Myocyte (in vitro differentiated cells): ENCODE data around the gene EXOC6. TPM values are rescaled to one million over a fixed set of nuclear protein-coding genes. Genes with fewer than 3 reads are reported as not detected.
A peak's percentile ranks its signal among the peaks of the same experiment; 100 is the strongest.
"Not testable (repeated sequence)": the region's sequence is repeated elsewhere in the genome, so short reads cannot be mapped to it uniquely, and the experiment has no call there.

Source experiments
- DNase-seq: peaks from one replicate; pipeline ENCODE4 v3.0.0-alpha.2; 2012; ENCODE audit warnings: low read depth
- total RNA-seq: library from RNA; depleted of rRNA; stranded (reverse); fragments of >200 nt; gene quantifications from 2 replicates; pipeline ENCODE4 v1.2.3, GENCODE V29; 2014

Gene EXOC6
- total RNA-seq, 1 donor from 2014 or later, result 40.7 TPM

DNA sequence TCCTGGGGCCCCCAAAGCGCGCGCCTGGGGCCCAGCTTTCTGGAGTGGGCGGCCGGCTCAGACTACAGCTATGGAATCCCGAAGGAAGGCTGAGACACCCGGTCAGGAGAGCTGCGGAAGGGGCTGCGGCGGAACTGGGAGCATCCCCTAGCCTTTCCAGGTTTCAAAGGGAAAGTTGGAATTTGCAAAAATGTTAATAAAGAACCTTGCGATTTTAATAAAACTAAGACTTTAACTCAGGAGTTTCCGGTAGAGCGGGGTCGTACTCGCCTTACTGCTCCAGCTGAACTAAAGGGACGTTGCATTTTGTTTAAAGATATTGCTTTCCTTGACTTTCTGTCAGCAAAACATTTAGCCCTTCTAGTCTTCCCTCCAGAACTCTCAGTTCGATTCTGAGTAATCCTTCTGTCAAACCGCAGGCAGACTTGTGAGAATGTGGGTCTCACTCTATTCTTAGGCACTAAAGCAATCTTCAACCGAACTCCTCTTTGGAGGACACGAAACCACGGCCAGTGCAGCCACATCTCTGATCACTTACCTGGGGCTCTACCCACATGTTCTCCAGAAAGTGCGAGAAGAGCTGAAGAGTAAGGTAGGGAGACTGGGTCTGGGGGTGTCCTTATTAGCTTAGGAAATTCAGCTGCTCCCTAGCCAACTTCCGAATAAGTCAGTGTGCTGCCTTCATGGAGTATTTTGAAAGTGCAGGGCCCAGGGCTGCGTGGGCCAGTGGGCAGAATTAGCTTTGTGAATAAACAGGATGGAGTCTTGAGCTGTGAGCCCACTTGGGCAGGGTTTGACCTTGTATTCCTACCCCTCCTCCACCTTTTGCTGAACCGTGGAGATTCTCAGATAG lies 227.3 kb downstream of the EXOC6 start:
- DNase-seq, result no peak

DNA sequence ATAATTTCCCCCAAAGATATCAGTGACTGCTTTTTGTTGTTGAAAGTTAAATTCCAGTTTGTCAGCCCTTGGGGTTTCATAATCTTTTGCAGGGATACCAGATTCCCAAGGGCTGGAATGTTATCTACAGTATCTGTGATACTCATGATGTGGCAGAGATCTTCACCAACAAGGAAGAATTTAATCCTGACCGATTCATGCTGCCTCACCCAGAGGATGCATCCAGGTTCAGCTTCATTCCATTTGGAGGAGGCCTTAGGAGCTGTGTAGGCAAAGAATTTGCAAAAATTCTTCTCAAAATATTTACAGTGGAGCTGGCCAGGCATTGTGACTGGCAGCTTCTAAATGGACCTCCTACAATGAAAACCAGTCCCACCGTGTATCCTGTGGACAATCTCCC lies 228.6 kb downstream of the EXOC6 start:
- DNase-seq, result no peak

DNA sequence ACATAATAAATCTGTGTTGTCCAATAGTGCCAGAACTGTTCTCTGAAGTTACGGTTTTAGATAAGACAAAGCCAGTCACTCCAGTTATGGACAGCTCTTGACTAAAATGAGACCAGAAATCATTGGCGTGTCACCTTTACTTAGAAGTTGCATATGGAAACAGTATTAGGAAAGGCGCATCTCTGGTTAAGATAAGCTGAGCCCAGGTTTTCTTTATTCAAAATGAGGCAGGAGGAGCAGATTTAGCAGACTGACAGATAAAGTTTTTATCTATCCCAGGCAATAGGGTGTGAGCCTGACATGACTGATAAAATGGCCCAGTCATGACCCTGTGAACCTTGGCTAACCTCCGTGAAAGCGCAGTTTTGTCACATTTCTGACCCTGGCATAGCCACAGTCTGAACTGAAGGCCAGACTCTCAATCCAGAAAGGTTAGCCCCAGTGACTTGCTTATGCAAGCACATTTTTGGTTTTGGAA lies 229.6 kb downstream of the EXOC6 start:
- no peak for DNase-seq

DNA sequence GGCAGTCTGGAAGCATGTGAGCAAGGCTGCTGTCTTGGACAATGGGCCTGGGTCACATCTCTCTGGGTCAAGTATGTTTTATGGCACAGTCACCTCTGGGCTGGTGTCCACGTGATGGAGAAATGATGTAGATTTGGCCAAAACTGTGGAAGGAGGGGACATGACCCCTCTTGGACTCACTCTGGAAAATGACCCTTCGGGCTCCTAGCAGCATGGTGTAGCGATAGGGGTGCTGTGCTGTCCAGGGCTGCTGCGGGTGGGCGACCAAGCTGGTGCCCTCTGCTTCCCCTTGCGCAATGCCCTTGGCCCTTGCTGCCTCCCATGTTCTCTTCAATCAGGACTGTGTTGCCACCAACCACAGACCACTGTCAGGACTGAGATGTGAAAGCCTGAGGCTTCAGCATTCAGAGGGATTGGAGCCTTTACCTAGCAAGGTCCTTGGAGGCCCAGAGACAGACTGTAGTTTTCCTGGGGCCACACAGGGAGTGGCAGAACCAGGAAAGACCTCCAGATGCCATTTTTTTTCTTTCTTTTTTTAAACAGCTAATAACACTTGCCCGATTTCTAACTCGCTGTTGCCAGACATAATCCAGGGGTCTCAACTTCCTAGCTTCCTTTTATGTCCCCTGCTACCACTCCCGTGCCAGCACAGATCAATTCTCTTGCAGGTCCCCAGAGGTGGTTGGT lies 231.5 kb downstream of the EXOC6 start:
- no peak for DNase-seq

DNA sequence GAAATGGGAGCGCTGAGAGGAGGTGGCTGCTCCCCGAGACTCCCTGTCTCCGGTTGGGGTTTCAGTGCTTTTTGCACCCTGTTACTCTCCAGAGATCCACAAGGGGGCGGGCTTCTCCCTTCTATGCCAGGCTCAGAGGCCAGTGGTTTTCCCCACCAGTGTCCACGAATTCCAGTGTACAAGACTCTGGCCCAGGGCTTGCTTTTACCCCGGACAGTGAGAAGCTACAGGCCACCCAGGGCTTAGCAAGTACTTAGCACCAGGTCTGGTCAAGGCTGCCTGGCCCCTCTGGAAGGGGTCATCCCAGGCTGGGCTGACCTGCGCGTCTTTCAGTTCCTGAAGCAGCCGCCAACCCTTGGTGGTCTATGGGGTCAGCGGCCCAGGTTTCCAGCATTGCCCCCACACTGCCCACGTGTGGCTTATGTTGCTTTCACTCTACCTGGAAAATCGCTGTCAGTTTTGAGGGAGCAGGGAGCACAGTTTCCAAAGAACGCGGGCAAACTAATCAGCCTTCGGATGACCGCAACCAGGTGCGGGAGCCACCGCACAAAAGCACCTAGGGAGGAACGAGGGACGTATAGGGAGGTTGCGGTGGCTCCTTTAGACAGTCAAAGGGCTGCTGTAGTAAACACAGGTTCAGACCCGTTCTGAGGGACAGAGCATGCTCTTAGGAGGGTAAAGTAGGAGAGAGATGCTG lies 232.2 kb downstream of the EXOC6 start:
- peak; percentile 75 for DNase-seq

DNA sequence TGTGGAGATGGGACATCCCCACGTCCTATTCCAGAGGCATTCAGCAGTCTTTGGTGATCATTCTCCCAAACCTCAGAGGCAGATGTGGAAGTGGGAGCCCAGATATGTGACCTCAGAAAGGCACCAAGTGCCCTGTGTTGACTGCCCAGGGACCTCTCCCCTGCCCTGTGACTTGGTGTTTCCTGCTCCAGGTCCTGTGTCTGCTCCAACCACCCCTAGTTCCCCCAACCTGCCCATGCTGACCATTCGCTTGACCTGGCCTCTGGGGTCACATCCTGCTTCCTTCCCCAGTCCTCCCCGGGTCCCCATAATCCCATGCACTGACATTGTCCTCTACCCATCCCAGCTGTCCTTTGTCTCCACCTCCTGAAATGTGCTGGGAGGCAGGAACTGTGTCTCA lies 233.0 kb downstream of the EXOC6 start:
- no peak for DNase-seq

DNA sequence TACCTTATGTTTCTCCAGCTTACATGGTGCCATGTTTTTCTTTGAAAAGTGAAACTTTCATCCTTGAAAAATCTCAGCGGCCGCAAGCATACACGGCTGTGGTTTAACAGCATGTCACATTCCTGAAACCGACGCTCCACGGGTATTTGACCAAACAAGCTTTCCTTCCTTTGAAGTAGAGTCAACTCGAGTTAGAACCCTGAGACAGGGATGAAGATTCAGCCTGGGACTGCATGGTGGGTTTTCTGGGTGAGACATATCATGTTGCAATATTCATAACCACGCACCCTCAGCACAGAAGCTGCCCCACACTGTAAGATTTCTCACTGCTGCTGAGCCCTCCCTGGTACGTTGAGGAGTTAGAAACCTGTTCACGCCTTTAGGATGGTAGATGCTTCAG lies 233.5 kb downstream of the EXOC6 start:
- peak; percentile 30 for DNase-seq

DNA sequence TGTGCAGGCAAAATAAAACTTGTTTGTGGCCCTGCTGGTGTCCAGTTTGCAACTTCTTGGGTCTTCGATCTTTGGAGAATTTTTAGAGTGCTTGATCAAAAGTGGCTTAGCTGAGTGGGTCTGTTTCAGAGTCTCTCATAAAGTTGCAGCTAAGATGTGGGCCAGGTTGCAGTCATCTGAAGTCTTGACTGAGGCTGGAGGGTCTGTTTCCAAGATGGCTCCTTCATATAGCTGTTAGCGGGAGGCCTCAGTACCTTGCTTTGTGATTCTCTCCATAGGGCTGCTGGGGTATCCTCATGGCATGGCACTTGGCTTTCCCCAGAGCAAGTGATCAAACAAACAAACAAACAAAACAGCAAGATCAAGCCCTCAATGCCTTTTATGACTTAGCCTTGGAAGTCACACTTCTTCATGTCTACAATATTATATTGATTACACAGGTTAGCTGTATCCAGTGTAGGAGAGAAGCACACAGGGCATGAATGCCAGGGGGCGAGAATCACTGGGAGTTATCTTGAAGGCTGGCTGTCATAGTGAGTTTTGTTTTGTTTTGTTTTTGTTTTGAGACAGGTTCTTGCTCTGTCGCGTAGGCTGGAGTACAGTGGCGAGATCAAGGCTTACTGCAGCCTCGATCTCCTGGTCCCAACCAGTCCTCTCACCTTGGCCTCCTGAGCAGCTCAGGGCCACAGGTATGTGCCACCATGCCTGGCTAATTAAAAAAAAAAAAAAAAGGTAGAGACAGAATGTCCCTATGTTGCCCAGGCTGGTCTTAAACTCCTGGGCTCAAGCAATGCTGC lies 235.6 kb downstream of the EXOC6 start:
- no peak for DNase-seq

DNA sequence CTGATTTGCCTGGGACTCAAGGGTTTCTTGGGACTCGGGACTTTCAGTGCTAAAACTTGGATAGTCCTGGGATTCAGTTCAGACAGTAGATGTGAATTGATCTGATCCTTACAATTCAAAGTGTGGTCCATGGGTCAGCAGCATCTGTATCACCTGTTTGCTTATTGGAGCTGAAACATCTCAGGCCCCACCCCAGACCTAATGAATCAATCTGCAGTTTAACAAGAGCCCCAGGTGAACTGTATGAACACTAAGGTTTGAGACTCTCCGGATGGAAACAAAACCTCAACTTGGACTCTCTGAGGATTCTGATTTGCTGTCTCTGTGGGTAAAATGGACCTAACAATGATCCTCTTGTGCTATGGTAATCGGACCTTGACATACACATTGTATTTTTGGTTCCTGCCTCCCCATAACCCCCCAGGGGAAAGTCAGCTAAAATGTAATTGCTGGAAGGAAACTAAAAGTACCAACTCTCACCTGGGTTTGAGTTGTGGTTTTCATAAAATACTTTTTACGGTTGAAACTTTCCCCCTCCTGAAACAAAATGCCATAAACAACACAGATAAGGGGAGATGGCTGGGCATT lies 237.0 kb downstream of the EXOC6 start:
- DNase-seq, result no peak

DNA sequence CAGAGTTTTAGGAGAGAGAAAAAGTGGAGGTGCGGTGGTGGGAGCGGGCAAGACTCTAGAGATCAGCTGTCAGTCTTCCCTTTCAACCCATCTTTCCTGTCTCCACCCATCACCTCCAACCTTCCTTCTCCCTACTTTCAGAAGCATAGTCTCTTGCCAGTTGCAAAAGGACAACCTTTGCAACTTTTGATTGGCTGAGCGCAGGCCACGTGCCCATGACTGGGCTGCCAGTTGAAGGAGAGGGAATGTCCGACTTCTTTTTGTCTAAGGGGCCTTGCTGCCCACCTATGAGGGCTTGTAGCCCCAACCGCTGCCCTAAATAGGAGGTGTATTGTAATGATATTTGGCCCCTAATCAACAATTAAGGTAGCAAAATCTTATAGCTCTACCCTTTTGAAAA lies 238.0 kb downstream of the EXOC6 start:
- no peak for DNase-seq

DNA sequence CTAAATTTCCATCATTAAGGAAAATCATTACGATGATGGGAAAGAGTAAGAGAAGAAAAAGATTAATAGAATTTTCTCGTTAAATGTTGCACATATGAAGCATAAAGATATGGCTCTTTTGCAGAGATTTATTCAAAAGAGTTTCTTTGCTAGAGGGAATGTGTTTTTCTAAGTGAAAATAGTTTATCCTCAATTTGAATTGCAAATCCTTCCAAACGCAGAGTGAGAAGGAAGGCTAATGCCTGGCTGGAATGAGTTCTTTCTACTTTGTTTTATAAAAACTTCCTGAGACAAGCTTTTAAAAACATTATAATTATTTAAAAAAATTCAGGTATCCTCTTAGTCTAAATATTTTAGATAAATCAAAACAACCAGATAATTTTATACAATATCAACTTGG lies 239.5 kb downstream of the EXOC6 start:
- no peak for DNase-seq

DNA sequence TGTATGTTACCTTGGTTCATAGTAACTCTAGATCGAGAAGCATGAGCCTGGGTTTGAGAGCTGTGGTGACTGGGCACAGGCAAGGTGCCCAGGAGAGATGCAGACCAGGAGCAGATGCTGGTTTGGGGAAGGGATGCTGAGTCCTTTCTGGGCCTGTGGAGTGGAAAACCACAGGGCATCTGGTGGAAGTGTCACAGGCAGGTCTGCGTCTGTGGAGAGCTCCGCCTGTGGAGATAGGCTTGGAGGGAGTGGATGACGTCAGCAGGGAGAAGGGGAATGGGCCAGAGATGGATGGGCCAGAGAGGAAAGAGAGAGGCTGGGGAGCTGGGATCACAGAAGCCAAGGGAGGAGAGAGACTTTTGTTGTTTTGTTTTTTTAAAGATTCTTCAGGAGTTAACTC lies 240.1 kb downstream of the EXOC6 start:
- DNase-seq, result no peak

DNA sequence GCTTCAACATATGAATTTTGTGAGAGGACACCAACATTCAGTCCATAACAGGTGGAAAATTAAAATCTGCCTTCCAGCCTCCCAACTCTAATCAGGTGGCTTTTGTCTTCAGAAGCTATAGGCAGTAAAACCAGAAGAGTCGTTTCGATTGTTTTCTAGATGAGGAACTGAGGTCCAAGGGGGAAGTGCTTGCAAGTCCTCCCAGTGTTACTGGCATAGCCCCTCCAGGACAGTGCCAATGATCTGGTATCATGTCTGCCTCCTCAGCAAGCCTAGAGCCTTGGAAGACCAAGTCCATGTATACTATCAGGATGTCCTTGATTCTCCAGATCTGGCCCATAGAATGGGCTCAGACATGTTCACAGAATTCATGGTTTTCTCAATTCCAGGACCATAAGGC lies 242.3 kb downstream of the EXOC6 start:
- DNase-seq, result no peak

DNA sequence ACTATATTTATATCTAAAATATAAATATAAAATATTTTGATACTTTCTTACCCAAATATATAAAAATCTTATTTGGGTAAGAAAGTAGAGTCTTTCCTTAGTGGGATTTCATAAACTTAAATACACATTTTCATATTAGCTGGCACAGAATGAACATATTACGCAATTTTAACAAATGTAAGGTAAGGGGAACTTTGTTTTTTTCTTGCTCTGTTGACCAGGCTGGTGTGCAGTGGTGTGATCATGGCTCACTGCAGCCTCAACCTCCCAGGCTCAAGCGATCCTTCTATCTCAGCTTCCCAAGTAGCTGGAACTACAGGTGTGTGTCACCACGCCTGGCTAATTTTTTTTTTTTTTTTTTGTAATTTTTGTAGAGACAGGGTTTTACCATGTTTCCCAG lies 243.6 kb downstream of the EXOC6 start:
- DNase-seq, result no peak

DNA sequence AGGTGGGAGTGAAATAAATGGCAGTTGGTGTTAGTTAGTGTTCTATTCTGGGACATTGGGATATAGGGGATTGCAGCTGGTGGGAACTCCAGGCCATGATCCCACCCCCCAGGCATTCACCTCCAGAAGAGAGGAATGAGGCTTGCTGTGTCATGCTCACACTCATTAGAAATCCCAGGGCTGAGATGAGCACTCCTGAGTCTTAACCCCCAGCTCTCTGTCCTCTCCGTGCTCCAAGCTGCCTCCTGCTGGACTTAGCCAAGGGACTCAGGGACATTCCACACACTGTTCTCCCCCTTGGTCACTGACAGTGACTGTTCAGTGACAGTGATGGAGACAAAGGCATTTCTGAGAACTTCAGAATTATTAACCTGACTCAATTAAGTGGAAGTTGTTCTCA lies 246.9 kb downstream of the EXOC6 start:
- no peak for DNase-seq

DNA sequence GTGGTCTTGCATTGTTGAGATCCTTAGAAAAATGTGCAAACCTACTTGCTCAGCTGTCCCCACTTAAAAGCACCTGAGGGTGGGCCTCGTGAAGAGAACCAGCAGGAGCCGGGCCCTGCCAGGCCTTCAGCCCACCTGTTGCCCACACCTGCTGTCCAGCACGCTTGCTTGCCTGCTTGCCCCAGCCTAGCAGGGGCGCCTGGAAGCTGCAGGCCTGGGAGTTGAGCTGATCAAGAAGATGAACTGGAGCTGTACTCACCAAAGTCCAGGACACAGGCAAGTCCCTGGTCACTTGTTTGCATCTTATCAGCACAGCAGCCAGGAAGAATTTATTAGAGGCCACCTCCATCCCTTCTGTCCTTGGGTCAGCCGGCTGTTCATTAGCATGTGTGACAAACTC lies 248.6 kb downstream of the EXOC6 start:
- DNase-seq, result no peak

DNA sequence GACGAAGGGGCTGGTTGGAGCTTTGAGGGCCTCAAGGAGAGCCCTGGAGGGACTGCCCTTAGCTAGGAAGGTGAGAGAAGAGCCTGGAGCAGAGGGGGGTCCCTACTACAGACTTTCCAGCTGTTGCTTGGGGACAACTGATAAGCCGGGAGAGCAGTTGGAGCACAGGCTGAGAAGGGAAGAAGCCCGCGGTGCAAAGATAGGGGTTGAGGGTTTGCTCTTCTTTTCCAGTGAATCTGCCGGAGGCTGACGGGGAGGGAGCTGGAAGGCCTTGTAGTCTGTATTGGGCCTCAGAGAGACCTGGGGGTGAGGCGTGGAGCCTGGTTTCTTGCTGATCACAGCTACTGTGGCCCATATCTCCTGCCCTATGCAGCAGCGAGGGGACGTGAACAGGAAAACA lies 249.1 kb downstream of the EXOC6 start:
- no peak for DNase-seq

DNA sequence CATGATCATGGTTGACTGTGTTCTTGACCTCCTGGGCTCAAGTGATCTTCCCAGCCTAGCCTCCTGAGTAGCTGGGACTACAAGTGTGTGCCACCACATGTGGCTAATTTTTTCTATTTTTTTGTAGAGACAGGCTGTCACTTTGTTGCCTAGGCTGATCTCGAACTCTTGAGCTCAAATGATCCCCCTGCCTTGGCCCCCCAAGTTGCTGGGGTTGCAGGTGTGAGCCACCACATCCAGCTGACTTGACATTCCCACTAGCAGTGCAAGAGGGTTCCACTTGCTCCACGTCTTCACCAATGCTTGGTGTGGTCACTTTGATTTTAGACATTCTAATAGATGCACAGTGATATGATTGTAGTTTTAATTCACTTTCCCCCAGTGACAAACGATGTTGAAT lies 250.5 kb downstream of the EXOC6 start:
- DNase-seq, result no peak

DNA sequence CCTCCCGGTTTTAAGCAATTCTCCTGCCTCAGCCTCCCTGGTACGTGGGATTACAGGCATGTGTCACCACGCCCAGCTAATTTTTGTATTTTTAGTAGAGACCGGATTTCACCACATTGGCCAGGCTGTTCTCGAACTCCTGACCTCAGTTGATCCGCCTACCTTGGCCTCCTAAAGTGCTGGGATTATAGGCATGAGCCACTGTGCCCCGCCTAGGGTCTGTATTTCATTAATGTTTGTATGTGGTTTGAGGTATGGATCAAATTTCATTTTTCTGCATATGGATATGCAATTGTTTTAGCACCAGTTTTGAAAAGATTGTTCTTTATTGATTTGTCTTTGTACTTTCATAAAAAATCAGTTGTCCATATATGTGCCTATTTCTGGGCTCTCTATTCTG lies 251.3 kb downstream of the EXOC6 start:
- DNase-seq, result no peak

DNA sequence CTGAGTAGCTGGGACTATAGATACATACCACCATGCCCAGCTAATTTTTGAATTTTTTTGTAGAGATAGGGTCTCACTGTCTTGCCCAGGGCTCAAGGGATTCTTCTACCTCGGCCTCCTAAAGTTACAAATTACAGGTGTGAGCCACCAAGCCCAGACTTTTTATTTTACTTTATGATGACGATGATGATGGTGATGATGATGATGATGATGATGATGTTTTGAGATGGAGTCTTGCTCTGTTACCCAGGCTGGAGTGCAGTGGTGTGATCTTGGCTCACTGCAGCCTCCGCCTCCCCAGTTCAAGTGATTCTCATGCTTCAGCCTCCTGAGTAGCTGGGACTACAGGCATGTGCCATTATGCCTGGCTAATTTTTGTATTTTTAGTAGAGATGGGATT lies 252.8 kb downstream of the EXOC6 start:
- DNase-seq, result not testable (repeated sequence)

DNA sequence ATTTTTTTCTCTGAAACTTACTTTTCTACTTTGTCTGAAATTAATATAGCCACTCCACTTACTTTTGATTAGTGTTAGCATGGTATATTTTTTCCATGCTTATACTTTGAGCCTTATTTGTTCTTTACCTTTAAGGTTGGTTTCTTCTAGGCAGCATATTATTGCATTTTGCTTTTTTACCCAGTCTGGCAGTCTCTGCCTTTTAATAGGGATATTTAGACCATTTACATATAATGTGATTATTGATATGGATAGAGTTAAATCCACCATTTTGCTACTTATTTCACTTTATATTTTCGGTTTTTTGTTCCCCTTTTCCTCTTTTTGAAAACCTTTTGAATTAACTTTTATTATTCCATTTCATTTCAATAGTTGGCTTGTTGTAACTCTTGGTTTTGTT lies 255.6 kb downstream of the EXOC6 start:
- no peak for DNase-seq
